Measurements from ENCODE around the gene GHITM. TPM values are rescaled to one million over a fixed set of nuclear protein-coding genes. Genes with fewer than 3 reads are reported as not detected.
"Not testable (repeated sequence)": the region's sequence is repeated elsewhere in the genome, so short reads cannot be mapped to it uniquely, and the experiment has no call there.

GHITM gene
- total RNA-seq, 1 donor from 2014 or later, result 112 TPM

- intact Hi-C loops (cut with micrococcal nuclease), result no loop called here
These were observed 8.0 kb downstream of the GHITM start for GRCh38 chr10:84147347-84147746.

- intact Hi-C loops (cut with micrococcal nuclease), result loop anchor here (1.0 to 2.0 kb wide), 4 partner anchors 9 to 389 kb away; partner anchors contain the start of gene GHITM
These were observed 8.8 kb downstream of the GHITM start for GRCh38 chr10:84148006-84148597.

GRCh38 chr10:84149854-84150253 is 10.5 kb downstream of the GHITM start:
- intact Hi-C loops (cut with micrococcal nuclease), result loop anchor here (2.0 kb wide), 2 partner anchors 65 to 387 kb away; no protein-coding TSS in a partner anchor

GRCh38 chr10:84152769-84153168 is 13.5 kb downstream of the GHITM start:
- intact Hi-C loops (cut with micrococcal nuclease), result no loop called here

GRCh38 chr10:84155521-84155920 is 16.2 kb downstream of the GHITM start:
- intact Hi-C loops (cut with micrococcal nuclease), result no loop called here

- intact Hi-C loops (cut with micrococcal nuclease), result no loop called here
These were observed 16.7 kb downstream of the GHITM start for GRCh38 chr10:84156009-84156408.

GRCh38 chr10:84156768-84157167 is 17.5 kb downstream of the GHITM start:
- intact Hi-C loops (cut with micrococcal nuclease), result no loop called here

GRCh38 chr10:84158061-84158460 is 18.8 kb downstream of the GHITM start:
- intact Hi-C loops (cut with micrococcal nuclease), result no loop called here

- intact Hi-C loops (cut with micrococcal nuclease), result no loop called here
These were observed 19.2 kb downstream of the GHITM start for GRCh38 chr10:84158550-84158949.

- intact Hi-C loops (cut with micrococcal nuclease), result no loop called here
These were observed 19.9 kb downstream of the GHITM start for GRCh38 chr10:84159076-84159685.

GRCh38 chr10:84160663-84161362 is 21.5 kb downstream of the GHITM start:
- intact Hi-C loops (cut with micrococcal nuclease), result no loop called here

- intact Hi-C loops (cut with micrococcal nuclease), result no loop called here
These were observed 24.7 kb downstream of the GHITM start for GRCh38 chr10:84163996-84164395.

- intact Hi-C loops (cut with micrococcal nuclease), result no loop called here
These were observed 25.1 kb downstream of the GHITM start for GRCh38 chr10:84164442-84164841.

- intact Hi-C loops (cut with micrococcal nuclease), result no loop called here
These were observed 27.4 kb downstream of the GHITM start for GRCh38 chr10:84166620-84167288.

- intact Hi-C loops (cut with micrococcal nuclease), result not testable (repeated sequence)
These were observed 28.0 kb downstream of the GHITM start for GRCh38 chr10:84167289-84167653.

GRCh38 chr10:84168382-84168781 is 29.1 kb downstream of the GHITM start:
- intact Hi-C loops (cut with micrococcal nuclease), result not testable (repeated sequence)

GRCh38 chr10:84171237-84171636 is 31.9 kb downstream of the GHITM start:
- intact Hi-C loops (cut with micrococcal nuclease), result not testable (repeated sequence)

GRCh38 chr10:84171700-84172466 is 32.6 kb downstream of the GHITM start:
- intact Hi-C loops (cut with micrococcal nuclease), result not testable (repeated sequence)

GRCh38 chr10:84172467-84173356 is 33.4 kb downstream of the GHITM start:
- intact Hi-C loops (cut with micrococcal nuclease), result no loop called here

- intact Hi-C loops (cut with micrococcal nuclease), result no loop called here
These were observed 34.2 kb downstream of the GHITM start, which contains the start of gene GPR15LG for GRCh38 chr10:84173501-84173929. TSS of gene GPR15LG (plus strand) at chr10:84173801. CDS start at chr10:84173852, 51 bp downstream.
